HepG2 (cell line): ENCODE measurements around the gene GMEB2. TPM values are rescaled to one million over a fixed set of nuclear protein-coding genes. Genes with fewer than 3 reads are reported as not detected.

Experiments used
- CREM ChIP-seq, 2 experiments: sonication (generic) in 1 of 2; formaldehyde crosslinking in 1 of 2; IDR thresholded peaks; 2 replicates each; pipeline versions ENCODE4 v1.4.0 to v1.6.1; 2016 to 2020; ENCODE audit warnings: antibody characterized with exemption in 1 of 2, mild to moderate bottlenecking in 1 of 2, missing genetic modification reagents in 1 of 2
- GTF2F1 ChIP-seq: fragments of 150-350 bp; IDR thresholded peaks from 2 replicates; pipeline ENCODE4 v1.6.1; 2014; ENCODE audit warnings: low read length
- HOXA7 ChIP-seq: sonication (generic); formaldehyde crosslinking; IDR thresholded peaks from 2 replicates; pipeline ENCODE4 v1.8.1; 2022; ENCODE audit warnings: mild to moderate bottlenecking, missing genetic modification reagents, moderate library complexity
- MEIS2 ChIP-seq: sonication (generic); formaldehyde crosslinking; IDR thresholded peaks from 2 replicates; pipeline ENCODE4 v1.9.0; 2021; ENCODE audit warnings: mild to moderate bottlenecking, missing genetic modification reagents
- NFIB ChIP-seq: sonication (generic); formaldehyde crosslinking; IDR thresholded peaks from 2 replicates; pipeline ENCODE4 v1.9.0; 2021; ENCODE audit warnings: missing genetic modification reagents, mild to moderate bottlenecking, borderline replicate concordance
- PCBP1 ChIP-seq: fragments of 200-400 bp; formaldehyde crosslinking; IDR thresholded peaks from 2 replicates; pipeline ENCODE4 v1.6.1; 2017; ENCODE audit warnings: mild to moderate bottlenecking, low read depth, low read length, borderline replicate concordance
- RERE ChIP-seq: IDR thresholded peaks from 2 replicates; pipeline ENCODE4 v1.6.1; 2016; ENCODE audit warnings: low read depth, missing genetic modification reagents, missing compliant biosample characterization
- TRIM24 ChIP-seq: sonication (generic); formaldehyde crosslinking; IDR thresholded peaks from 2 replicates; pipeline ENCODE4 v1.8.0; 2022; ENCODE audit warnings: mild to moderate bottlenecking, missing genetic modification reagents
- ZNF121 ChIP-seq: sonication (generic); formaldehyde crosslinking; IDR thresholded peaks from 2 replicates; pipeline ENCODE4 v1.5.0; 2020; ENCODE audit warnings: mild to moderate bottlenecking, missing genetic modification reagents
- ZNF317 ChIP-seq: sonication (generic); formaldehyde crosslinking; IDR thresholded peaks from 2 replicates; pipeline ENCODE4 v1.5.0; 2020; ENCODE audit warnings: mild to moderate bottlenecking, missing genetic modification reagents
- ZNF891 ChIP-seq: sonication (generic); formaldehyde crosslinking; IDR thresholded peaks from 2 replicates; pipeline ENCODE4 v1.5.0; 2020; ENCODE audit warnings: mild to moderate bottlenecking, missing genetic modification reagents
- polyA plus RNA-seq, 8 experiments: library from polyadenylated mRNA; depleted of rRNA in 3 of 8; stranded (reverse) in 7 of 8; unstranded in 1 of 8; fragments of >200 nt; fragmentation: Illumina TruSeq in 4 of 8; extraction: Trizol in 4 of 8; gene quantifications; 2 replicates each; pipeline versions ENCODE4 v1.2.1 to v1.2.3, GENCODE V29; 2011 to 2016; ENCODE audit warnings: low read depth in 4 of 8, missing spikeins in 1 of 8, mixed read lengths in 1 of 8; ENCODE audit not compliant: insufficient read depth in 1 of 8
- total RNA-seq, 5 experiments: library from RNA; depleted of rRNA; stranded (reverse); fragments of >200 nt; fragmentation: Illumina TruSeq; extraction: Trizol; gene quantifications; 2 replicates each; pipeline ENCODE4 v1.2.3, GENCODE V29; 2016; ENCODE audit warnings: low read depth in 1 of 5

GMEB2 gene
- total and polyA plus RNA-seq, 2 of the 13 experiments (the other 11 are each of a cell fraction or from before 2014, with no cell fraction given) = 10.6 to 12.4 TPM

GRCh38 chr20:63544958-63545516 is 81.9 kb downstream of the GMEB2 start (continued):
- TF ChIP-seq ZNF317 (CRISPR knock-in tag) (no peak), MEIS2 (CRISPR knock-in tag) (no peak), ZNF891 (CRISPR knock-in tag) (0 out of 2 replicates have a peak, but pooled peaks have one; percentile 23), ZNF121 (CRISPR knock-in tag) (no peak), NFIB (CRISPR knock-in tag) (0 out of 2 replicates have a peak, but pooled peaks have one; percentile 19), PCBP1 (0 out of 2 replicates have a peak, but pooled peaks have one; percentile 1), HOXA7 (no peak), RERE (no peak), CREM (IDR thresholded peaks at IDR 0.05) (no peak), CREM (CRISPR knock-in tag; IDR thresholded peaks at IDR 0.05) (no peak), GTF2F1 (no peak), TRIM24 (CRISPR knock-in tag) (0 out of 2 replicates have a peak, but pooled peaks have one; percentile 28)
